HFF-Myc (cell line): ENCODE data around the gene HOXD1.

Source experiments
- DNase-seq: peaks from one replicate; pipeline ENCODE4 v3.0.0-alpha.2; 2011; ENCODE audit warnings: low read depth; ENCODE audit errors: extremely low read depth
- H3K4me3 ChIP-seq: replicated peaks from 2 replicates; pipeline ENCODE4 v1.5.1; 2011; ENCODE audit warnings: low read depth, mild to moderate bottlenecking, control low read depth, low read length
- TF ChIP-seq, protein P1 (sequence below): IDR thresholded peaks from 2 replicates; pipeline ENCODE4 v1.5.1; 2012; ENCODE audit warnings: mild to moderate bottlenecking, low read depth, low read length, control low read depth; ENCODE audit errors: missing control alignments

Gene HOXD1

DNA sequence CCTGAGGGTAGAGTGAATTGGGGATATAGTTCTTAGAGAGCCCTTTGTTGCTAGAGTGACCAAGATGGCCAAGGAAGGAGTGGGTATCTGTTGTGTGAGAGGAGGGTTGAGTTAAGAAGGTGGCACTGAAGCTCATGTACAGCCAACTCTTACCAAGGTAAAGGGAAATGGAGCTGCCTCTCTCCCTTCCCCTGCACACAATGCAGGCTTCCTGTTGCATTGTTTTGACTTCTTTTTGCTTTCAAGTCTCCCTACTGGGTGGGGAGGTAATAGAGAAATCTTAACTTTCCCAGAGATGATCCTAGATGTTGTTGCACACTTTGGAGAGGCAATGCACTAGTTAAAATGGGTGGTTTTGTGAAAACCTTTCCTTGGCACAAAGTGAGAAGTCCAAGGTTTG is 23.8 kb downstream of the HOXD1 start:
- TF ChIP-seq, protein P1, sequence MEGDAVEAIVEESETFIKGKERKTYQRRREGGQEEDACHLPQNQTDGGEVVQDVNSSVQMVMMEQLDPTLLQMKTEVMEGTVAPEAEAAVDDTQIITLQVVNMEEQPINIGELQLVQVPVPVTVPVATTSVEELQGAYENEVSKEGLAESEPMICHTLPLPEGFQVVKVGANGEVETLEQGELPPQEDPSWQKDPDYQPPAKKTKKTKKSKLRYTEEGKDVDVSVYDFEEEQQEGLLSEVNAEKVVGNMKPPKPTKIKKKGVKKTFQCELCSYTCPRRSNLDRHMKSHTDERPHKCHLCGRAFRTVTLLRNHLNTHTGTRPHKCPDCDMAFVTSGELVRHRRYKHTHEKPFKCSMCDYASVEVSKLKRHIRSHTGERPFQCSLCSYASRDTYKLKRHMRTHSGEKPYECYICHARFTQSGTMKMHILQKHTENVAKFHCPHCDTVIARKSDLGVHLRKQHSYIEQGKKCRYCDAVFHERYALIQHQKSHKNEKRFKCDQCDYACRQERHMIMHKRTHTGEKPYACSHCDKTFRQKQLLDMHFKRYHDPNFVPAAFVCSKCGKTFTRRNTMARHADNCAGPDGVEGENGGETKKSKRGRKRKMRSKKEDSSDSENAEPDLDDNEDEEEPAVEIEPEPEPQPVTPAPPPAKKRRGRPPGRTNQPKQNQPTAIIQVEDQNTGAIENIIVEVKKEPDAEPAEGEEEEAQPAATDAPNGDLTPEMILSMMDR: no peak
- no peak overlapping the region for H3K4me3 ChIP-seq

DNA sequence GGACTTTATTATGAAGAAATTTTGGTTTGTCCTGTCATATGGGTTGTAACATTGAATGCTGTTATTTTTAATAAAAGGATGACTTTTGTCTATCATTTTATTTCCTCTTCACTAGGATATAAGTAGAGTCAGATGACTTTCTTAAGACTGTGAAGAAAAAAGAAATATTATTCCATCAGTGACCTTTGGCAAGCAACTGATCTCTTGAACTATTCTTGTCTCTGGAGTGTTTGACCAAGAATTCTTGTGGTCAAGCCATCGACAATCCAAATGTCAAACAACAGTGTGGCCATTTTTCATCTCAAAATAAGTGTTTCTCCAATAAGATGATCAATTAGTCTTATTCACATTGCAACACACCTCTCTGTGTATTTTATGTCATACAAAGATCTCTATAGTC is 24.9 kb downstream of the HOXD1 start:
- TF ChIP-seq, protein P1: no peak
- no peak for DNase-seq
- no peak overlapping the region for H3K4me3 ChIP-seq

More for the DNA sequence above, 23.8 kb downstream of the HOXD1 start:
- no peak for DNase-seq

- TF ChIP-seq, protein P1: no peak
- H3K4me3 ChIP-seq: no peak overlapping the region
- no peak for DNase-seq
These were observed 39.4 kb downstream of the HOXD1 start for GRCh38 chr2:176227874-176228273.

DNA sequence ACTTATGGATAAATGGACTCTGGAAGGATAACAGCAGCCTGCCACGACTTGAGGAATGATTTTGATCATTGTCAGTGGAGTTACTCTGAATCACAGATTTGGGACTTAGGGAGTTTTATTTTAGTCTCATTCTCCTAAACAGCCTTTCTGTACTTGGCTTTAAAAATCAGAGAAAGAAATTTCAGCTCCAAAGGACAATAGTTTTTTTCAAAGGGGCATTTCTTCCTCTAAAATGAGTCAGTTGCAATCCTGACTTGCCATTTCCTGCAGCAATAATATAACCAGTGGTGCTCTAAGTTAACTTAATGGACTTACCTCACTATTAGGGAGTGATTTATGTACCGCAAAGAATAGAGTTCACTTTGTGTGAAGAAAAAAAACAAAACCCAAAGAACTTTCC is 45.7 kb downstream of the HOXD1 start:
- TF ChIP-seq, protein P1: no peak
- no peak overlapping the region for H3K4me3 ChIP-seq
- DNase-seq: no peak

DNA sequence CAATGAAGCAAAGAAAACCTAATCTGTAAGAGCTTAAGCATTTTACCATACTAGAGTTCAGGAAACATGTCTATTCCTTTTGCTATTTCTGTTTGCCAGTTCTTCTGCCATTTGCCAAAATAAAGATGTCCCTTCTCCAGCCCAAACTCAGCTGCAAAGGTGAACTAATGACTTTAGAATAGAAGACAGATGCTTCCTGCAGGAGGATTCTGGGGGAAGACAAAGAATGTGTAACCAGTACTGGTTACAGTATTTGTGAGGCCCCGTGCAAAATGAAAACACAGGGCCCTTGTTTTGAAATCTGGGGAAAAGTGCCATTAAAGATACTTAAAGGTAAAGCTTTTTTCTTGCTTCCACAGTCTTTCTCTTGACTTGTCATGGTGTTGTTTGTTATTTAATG is 46.5 kb downstream of the HOXD1 start:
- TF ChIP-seq, protein P1: no peak
- no peak overlapping the region for H3K4me3 ChIP-seq
- DNase-seq: no peak

DNA sequence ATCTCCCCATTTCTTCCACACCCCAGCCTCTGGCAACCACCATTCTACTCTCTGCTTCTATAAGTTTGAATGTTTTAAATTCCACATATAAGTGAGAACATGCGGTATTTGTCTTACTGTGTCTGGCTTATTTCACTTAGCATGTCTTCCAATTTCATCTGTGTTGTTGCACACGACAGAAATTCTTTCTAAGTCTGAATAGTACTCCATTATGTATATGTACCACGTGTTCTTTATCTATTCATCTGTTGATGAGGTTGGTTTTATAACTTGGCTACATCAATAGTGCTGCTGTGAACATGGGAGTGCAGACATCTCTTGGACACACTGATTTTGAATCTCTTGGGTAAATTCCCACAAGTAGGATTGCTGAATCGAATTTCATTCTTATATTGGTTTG is 49.0 kb downstream of the HOXD1 start:
- H3K4me3 ChIP-seq: no peak overlapping the region
- DNase-seq: no peak
- TF ChIP-seq, protein P1: no peak

DNA sequence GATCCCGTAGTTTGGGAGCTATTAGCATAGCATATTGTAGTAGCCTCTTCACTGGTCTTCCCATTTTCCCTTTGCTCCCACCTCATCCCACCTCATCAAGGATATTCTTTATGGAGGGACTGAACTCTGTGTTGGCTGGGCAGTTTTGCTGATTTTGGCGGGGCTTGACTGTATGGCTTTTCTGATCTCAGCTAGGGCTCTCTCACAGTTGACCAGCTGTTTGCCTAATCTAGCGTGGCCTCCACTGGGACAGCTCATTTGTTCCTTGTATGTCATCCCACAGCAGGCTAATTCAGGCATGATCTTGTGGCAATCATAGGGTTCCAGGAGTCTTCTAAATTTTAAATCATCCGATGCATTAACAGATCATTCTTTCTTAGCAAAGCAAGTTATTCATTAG is 50.6 kb downstream of the HOXD1 start:
- TF ChIP-seq, protein P1: no peak
- no peak for DNase-seq
- H3K4me3 ChIP-seq: no peak overlapping the region
